KMS-11 (cell line): ENCODE results near the gene FBXO28.

Experiments used
- H2AFZ ChIP-seq: fragments of 200-600 bp; sonication (generic); 2 replicates; pipeline ENCODE4 v1.6.1; 2016; ENCODE audit warnings: antibody characterized with exemption, mixed run types, low read depth
- H3K27ac ChIP-seq: fragments of 200-600 bp; sonication (generic); 2 replicates; pipeline ENCODE4 v1.6.1; 2016; ENCODE audit warnings: mild to moderate bottlenecking, mixed run types
- H3K27me3 ChIP-seq: fragments of 200-600 bp; sonication (generic); 2 replicates; pipeline ENCODE4 v1.6.1; 2017; ENCODE audit warnings: mild to moderate bottlenecking, low read depth, mixed run types, moderate library complexity; ENCODE audit not compliant: insufficient read depth
- H3K36me3 ChIP-seq: fragments of 200-600 bp; sonication (generic); 2 replicates; pipeline ENCODE4 v1.6.1; 2017; ENCODE audit warnings: mild to moderate bottlenecking, mixed run types; ENCODE audit not compliant: insufficient read depth
- H3K4me1 ChIP-seq: fragments of 200-600 bp; sonication (generic); 2 replicates; pipeline ENCODE4 v1.6.1; 2016; ENCODE audit warnings: mild to moderate bottlenecking, low read depth, mixed run types; ENCODE audit not compliant: poor library complexity, severe bottlenecking
- H3K4me2 ChIP-seq: fragments of 200-600 bp; sonication (generic); 2 replicates; pipeline ENCODE4 v1.7.0; 2016; ENCODE audit warnings: mild to moderate bottlenecking, mixed run types
- H3K4me3 ChIP-seq: fragments of 200-600 bp; sonication (generic); IDR thresholded peaks from 2 replicates; pipeline ENCODE4 v1.6.1; 2017; ENCODE audit warnings: low read depth, low read length, mixed read lengths; ENCODE audit not compliant: insufficient read depth
- H3K79me2 ChIP-seq: fragments of 200-600 bp; sonication (generic); 2 replicates; pipeline ENCODE4 v1.6.1; 2016; ENCODE audit warnings: low read depth, mixed run types; ENCODE audit not compliant: insufficient read depth
- H3K9ac ChIP-seq: fragments of 200-600 bp; sonication (generic); 2 replicates; pipeline ENCODE4 v1.6.1; 2016; ENCODE audit warnings: mild to moderate bottlenecking, mixed run types
- H4K20me1 ChIP-seq: fragments of 200-600 bp; sonication (generic); 2 replicates; pipeline ENCODE4 v1.6.1; 2016; ENCODE audit warnings: mild to moderate bottlenecking, mixed run types; ENCODE audit not compliant: insufficient read depth
- TF ChIP-seq, protein P1 (sequence below): fragments of 200-600 bp; sonication (generic); conservative IDR thresholded peaks from 2 replicates; pipeline ENCODE4 v1.6.1; 2017; ENCODE audit warnings: low read depth, mild to moderate bottlenecking, antibody characterized with exemption, low read length, moderate library complexity, mixed read lengths

The FBXO28 gene

GRCh38 chr1:224211206-224211962, 97.5 kb downstream of the FBXO28 start:
- Histone ChIP-seq H3K4me3 (no peak overlapping the region), H3K9ac (no peak overlapping the region), H4K20me1 (no peaks in the 10 kb centered on the region), H3K36me3 (no peaks in the 10 kb centered on the region), H3K27ac (no peak overlapping the region), H3K4me2 (no peak overlapping the region), H2AFZ (no peak overlapping the region), H3K4me1 (no peaks in the 10 kb centered on the region), H3K27me3 (no peaks in the 10 kb centered on the region), H3K79me2 (no peaks in the 10 kb centered on the region)
- TF ChIP-seq, protein P1, sequence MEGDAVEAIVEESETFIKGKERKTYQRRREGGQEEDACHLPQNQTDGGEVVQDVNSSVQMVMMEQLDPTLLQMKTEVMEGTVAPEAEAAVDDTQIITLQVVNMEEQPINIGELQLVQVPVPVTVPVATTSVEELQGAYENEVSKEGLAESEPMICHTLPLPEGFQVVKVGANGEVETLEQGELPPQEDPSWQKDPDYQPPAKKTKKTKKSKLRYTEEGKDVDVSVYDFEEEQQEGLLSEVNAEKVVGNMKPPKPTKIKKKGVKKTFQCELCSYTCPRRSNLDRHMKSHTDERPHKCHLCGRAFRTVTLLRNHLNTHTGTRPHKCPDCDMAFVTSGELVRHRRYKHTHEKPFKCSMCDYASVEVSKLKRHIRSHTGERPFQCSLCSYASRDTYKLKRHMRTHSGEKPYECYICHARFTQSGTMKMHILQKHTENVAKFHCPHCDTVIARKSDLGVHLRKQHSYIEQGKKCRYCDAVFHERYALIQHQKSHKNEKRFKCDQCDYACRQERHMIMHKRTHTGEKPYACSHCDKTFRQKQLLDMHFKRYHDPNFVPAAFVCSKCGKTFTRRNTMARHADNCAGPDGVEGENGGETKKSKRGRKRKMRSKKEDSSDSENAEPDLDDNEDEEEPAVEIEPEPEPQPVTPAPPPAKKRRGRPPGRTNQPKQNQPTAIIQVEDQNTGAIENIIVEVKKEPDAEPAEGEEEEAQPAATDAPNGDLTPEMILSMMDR = no peak
